OCI-LY7 (cell line): Measurements from ENCODE around the gene OR56A4. TPM values are rescaled to one million over a fixed set of nuclear protein-coding genes. Genes with fewer than 3 reads are reported as not detected.

Experiments
- BruUV-seq: library from RNA; stranded (reverse); fragments of 400-500 nt; replicated peaks from 2 replicates; lab custom pipeline; 2021; lab: Mats Ljungman, UMichigan
- CTCF ChIA-PET: fragments of 300-600 bp; sonication (Branson Sonifier 250); formaldehyde crosslinking; loops from one replicate; lab custom pipeline; 2022; ENCODE audit warnings: antibody characterized with exemption; ENCODE audit not compliant: unreplicated experiment; lab: Charles Lee
- POLR2A ChIA-PET: fragments of 300-600 bp; sonication (Branson Sonifier 250); formaldehyde crosslinking; loops from one replicate; lab custom pipeline; 2022; ENCODE audit warnings: antibody characterized with exemption; lab: Charles Lee
- DNase-seq: peaks from one replicate; pipeline ENCODE4 v3.0.0-alpha.2; 2015; ENCODE audit warnings: low spot score
- H2AFZ ChIP-seq: fragments of 200-600 bp; sonication (generic), shearing (Covaris generic); 2 replicates; pipeline ENCODE4 v1.6.1; 2014; ENCODE audit warnings: mild to moderate bottlenecking, antibody characterized with exemption, low read length, moderate library complexity
- H3K27ac ChIP-seq: fragments of 200-600 bp; sonication (generic); 2 replicates; pipeline ENCODE4 v1.5.1; 2014; ENCODE audit warnings: mixed run types, low read depth, mild to moderate bottlenecking, moderate library complexity, low read length, inconsistent platforms; ENCODE audit not compliant: poor library complexity, severe bottlenecking
- H3K36me3 ChIP-seq: fragments of 200-600 bp; sonication (generic); 2 replicates; pipeline ENCODE4 v1.6.1; 2014; ENCODE audit warnings: mild to moderate bottlenecking, antibody characterized with exemption, low read length, moderate library complexity, mixed read lengths; ENCODE audit not compliant: insufficient read depth
- H3K4me1 ChIP-seq: fragments of 200-600 bp; sonication (generic); 2 replicates; pipeline ENCODE4 v1.5.1; 2014; ENCODE audit warnings: mild to moderate bottlenecking, low read length; ENCODE audit not compliant: insufficient read depth, poor library complexity, severe bottlenecking
- H3K4me2 ChIP-seq: fragments of 200-600 bp; sonication (generic); 2 replicates; pipeline ENCODE4 v1.6.1; 2014; ENCODE audit warnings: mild to moderate bottlenecking, low read length
- H3K4me3 ChIP-seq: fragments of 200-600 bp; sonication (generic); 2 replicates; pipeline ENCODE4 v1.5.1; 2014; ENCODE audit warnings: mild to moderate bottlenecking, low read depth, low read length; ENCODE audit not compliant: poor library complexity, severe bottlenecking
- H3K79me2 ChIP-seq: fragments of 200-600 bp; sonication (generic); 2 replicates; pipeline ENCODE4 v1.6.1; 2016; ENCODE audit warnings: low read depth, mild to moderate bottlenecking, low read length, moderate library complexity, mixed read lengths; ENCODE audit not compliant: insufficient read depth
- H3K9me2 ChIP-seq: fragments of 200-600 bp; sonication (generic); 2 replicates; pipeline ENCODE4 v1.6.1; 2016; ENCODE audit warnings: mild to moderate bottlenecking, low read length, mixed read lengths; ENCODE audit not compliant: insufficient read depth
- H3K9me3 ChIP-seq: fragments of 200-600 bp; sonication (generic); 2 replicates; pipeline ENCODE4 v1.6.1; 2014; ENCODE audit warnings: mild to moderate bottlenecking, mixed run types, low read length, mixed read lengths
- H4K20me1 ChIP-seq: fragments of 200-600 bp; sonication (generic); 2 replicates; pipeline ENCODE4 v1.6.1; 2014; ENCODE audit warnings: mild to moderate bottlenecking, antibody characterized with exemption, low read length, moderate library complexity, mixed read lengths; ENCODE audit not compliant: insufficient read depth
- EZH2phosphoT487 ChIP-seq: fragments of 200-600 bp; sonication (generic); IDR thresholded peaks from 2 replicates; pipeline ENCODE4 v1.6.1; 2018; ENCODE audit warnings: low read depth, borderline replicate concordance, mild to moderate bottlenecking, mixed run types, antibody characterized with exemption, low read length, moderate library complexity, mixed read lengths
- intact Hi-C: fragments of 100-400 bp; cut with micrococcal nuclease; formaldehyde crosslinking; loops from one replicate; pipeline ENCODE4 v1.10.0; 2022; ENCODE audit not compliant: unreplicated experiment
- total RNA-seq, 2 experiments: library from RNA; depleted of rRNA in 1 of 2; stranded (reverse); fragments of >200 nt in 1 of 2; shearing (Covaris generic) in 1 of 2; gene quantifications; 2 replicates each; pipeline ENCODE4 v1.2.3, GENCODE V29; 2014 to 2022
- TF ChIP-seq, protein P1 (sequence below): fragments of 200-600 bp; sonication (generic); conservative IDR thresholded peaks from 2 replicates; pipeline ENCODE4 v1.5.1; 2014; ENCODE audit warnings: mild to moderate bottlenecking, antibody characterized with exemption, low read length, moderate library complexity, mixed read lengths

The OR56A4 gene
- total RNA-seq, 2 experiments from 2014 or later = 0.11 TPM; not detected in 1

DNA sequence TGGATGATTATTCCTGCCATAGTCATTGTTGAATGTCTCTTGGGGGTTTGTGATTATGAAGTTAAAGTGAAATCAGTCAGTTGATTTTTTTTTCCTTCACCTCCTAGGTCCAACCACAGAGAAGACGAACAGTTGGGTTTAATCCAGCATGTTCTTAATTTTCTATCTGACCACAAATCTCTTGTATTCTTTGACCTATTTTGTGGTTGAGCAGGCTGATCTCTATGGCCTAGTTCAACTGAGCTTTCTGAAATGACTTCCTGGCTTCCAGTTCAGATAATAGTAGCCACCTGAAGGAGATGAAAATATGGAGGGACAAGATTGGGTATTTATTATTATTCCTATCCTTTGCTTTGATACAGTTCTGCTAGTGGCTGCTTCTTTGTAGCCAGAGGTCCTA lies 33.2 kb downstream of the OR56A4 start:
- Histone ChIP-seq H3K4me2 (no peak overlapping the region), H3K36me3 (no peaks in the 10 kb centered on the region), H4K20me1 (no peaks in the 10 kb centered on the region), H3K4me3 (no peak overlapping the region), H3K79me2 (no peaks in the 10 kb centered on the region), H3K9me2 (no peaks in the 10 kb centered on the region), H2AFZ (no peak overlapping the region), H3K9me3 (no peaks in the 10 kb centered on the region), H3K27ac (no peak overlapping the region), H3K4me1 (no peaks in the 10 kb centered on the region)
- no peak for DNase-seq
- POLR2A ChIA-PET = interaction anchor here (0.6 kb wide), 1 partner anchor 1481 kb away, joined by 5 read pairs; no protein-coding TSS in a partner anchor
- intact Hi-C loops = loop anchor here (10.0 kb wide), 1 partner anchor 59 kb away; no protein-coding TSS in a partner anchor
- CTCF ChIA-PET = no interaction called here
- no TSS peak for BruUV-seq
- TF ChIP-seq, protein P1, sequence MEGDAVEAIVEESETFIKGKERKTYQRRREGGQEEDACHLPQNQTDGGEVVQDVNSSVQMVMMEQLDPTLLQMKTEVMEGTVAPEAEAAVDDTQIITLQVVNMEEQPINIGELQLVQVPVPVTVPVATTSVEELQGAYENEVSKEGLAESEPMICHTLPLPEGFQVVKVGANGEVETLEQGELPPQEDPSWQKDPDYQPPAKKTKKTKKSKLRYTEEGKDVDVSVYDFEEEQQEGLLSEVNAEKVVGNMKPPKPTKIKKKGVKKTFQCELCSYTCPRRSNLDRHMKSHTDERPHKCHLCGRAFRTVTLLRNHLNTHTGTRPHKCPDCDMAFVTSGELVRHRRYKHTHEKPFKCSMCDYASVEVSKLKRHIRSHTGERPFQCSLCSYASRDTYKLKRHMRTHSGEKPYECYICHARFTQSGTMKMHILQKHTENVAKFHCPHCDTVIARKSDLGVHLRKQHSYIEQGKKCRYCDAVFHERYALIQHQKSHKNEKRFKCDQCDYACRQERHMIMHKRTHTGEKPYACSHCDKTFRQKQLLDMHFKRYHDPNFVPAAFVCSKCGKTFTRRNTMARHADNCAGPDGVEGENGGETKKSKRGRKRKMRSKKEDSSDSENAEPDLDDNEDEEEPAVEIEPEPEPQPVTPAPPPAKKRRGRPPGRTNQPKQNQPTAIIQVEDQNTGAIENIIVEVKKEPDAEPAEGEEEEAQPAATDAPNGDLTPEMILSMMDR = no peak
- TF ChIP-seq EZH2phosphoT487 = no peak

DNA sequence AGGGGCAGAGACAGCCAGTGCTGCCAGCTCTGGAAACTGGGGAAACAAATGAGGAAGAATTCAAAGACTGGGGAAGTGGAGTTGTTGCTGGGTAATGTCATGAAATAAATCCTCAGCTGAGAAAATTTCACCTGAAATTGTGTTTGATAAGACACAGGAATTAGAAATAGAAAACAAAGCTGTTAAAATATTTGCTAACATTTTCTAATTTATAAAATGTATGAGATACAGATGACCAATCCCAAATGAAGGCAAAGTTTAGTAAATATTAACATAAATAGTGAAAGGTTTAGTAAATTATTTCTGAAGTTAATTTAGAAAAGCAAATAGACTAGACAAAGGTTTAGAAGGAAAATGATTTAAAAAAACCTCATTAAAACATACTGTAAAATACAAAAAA lies 38.4 kb downstream of the OR56A4 start, which contains the start of gene OR56A5:
OR56A5 (minus strand) TSS at position 101 of the 400 bp plus-strand sequence; CDS start at position 101, 0 bp downstream.
- no peak within 1 kb of the TSS for H2AFZ ChIP-seq
- H4K20me1 ChIP-seq = no peaks in the 10 kb centered on the region
- no peaks in the 10 kb centered on the region for H3K4me1 ChIP-seq
- CTCF ChIA-PET = no interaction called here
- no peaks in the 10 kb centered on the region for H3K36me3 ChIP-seq
- intact Hi-C loops = no loop called here
- H3K4me3 ChIP-seq = no peak within 1 kb of the TSS
- no peak for TF ChIP-seq EZH2phosphoT487
- TF ChIP-seq, protein P1 = no peak
- no TSS peak for BruUV-seq
- no peak within 1 kb of the TSS for H3K27ac ChIP-seq
- H3K9me2 ChIP-seq = no peaks in the 10 kb centered on the region
- POLR2A ChIA-PET = no interaction called here
- no peaks in the 10 kb centered on the region for H3K79me2 ChIP-seq
- DNase-seq = no peak
- no peak within 1 kb of the TSS for H3K4me2 ChIP-seq
- no peaks in the 10 kb centered on the region for H3K9me3 ChIP-seq

DNA sequence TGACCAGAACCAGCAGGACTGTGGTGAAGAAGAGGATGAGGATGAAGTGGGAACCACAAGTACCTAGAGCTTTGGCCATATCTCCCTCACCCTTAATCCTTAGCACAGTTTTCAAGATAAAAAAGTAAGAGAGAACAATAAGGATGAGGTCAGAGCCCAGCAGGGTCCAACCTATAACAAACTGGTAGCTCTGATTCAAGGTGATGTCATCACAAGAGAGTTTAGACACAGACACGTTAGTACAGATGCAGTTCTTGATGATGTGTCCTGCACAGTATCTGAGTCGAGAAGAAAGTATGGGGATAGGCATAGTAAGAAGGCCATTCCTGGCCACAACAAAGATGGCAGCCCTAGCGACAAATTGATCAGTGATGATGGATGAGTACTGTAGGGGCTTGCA lies 39.0 kb downstream of the OR56A4 start:
- Histone ChIP-seq H3K4me2 (no peak overlapping the region), H3K79me2 (no peaks in the 10 kb centered on the region), H3K27ac (no peak overlapping the region), H3K9me3 (no peaks in the 10 kb centered on the region), H3K36me3 (no peaks in the 10 kb centered on the region), H3K4me3 (no peak overlapping the region), H3K9me2 (no peaks in the 10 kb centered on the region), H4K20me1 (no peaks in the 10 kb centered on the region), H2AFZ (no peak overlapping the region), H3K4me1 (no peaks in the 10 kb centered on the region)
- intact Hi-C loops = no loop called here
- TF ChIP-seq, protein P1 = no peak
- TF ChIP-seq EZH2phosphoT487 = no peak
- no TSS peak for BruUV-seq
- ChIA-PET POLR2A (no interaction called here), CTCF (no interaction called here)
- no peak for DNase-seq
